ENCODE data around the gene MED22.
"Not testable (repeated sequence)": the region's sequence is repeated elsewhere in the genome, so short reads cannot be mapped to it uniquely, and the experiment has no call there.

MED22 gene

DNA sequence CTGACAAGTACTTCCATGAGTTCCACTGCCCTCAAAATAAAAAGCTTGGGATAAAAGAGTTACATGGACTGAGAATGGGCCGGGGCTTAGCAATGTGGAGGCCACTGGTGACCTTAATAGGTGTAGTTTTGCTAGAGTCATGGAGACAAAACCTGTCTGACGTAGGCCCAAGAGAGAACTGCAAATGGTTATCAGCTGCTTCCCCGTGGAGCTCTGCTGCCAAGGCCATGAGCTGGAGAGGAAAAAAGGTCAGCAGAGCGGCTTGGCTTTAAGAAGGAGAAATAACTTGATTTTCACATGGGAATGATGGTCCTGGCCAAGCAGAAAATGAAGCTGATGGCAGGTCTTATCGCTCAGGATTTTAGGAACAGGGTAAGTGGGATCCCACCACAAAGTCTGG is 8.3 kb downstream of the MED22 start:
- no peak for FAIRE-seq
- DNase-seq (ENCODE audit: low spot score): no peak

- peak; percentile 90 for DNase-seq (ENCODE audit: low spot score)
- no peak for FAIRE-seq
Measured at GRCh38 chr9:133335924-133336811, 11.8 kb downstream of the MED22 start, which contains the start of gene SURF6. Gene SURF6 (minus strand): TSS chr9:133336188. CDS start chr9:133336132, 56 bp downstream.

DNA sequence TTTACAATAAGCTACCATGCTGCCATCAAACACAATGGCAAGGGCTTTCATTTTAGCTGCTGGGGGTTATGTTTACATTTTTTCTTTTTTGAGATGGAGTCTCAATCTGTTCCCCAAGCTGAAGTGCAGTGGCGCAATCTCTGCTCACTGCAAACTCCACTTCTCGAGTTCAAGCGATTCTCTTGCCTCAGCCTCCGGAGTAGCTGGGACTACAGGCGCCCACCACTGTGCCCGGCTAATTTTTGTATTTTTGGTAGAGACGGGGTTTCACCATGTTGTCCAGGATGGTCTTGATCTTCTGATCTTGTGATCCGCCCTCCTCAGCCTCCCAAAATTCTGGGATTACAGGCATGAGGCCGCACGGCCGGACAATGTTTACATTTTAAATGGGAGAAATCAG is 13.0 kb downstream of the MED22 start:
- not testable (repeated sequence) for FAIRE-seq; DNase-seq (ENCODE audit: low spot score)

DNA sequence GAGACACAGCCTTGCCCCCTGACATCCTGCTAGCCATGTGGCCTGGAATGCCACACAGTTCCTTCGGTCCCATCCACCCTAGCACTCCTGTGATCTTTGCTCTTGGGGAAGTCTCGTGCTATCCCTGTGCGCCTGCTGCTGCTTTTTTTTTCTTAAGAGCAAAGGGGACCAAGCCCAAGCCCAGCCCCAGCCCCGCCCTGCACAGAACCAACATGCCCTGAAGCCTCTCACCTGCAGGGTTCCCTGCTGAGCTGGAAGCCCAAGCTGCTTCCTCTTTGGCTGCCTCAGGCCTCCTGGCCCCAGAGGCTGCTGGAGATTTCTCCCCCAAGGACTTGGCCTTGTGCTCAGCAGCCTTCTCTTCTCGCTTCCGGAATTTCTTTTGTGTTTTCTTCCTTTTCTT is 13.8 kb downstream of the MED22 start:
- FAIRE-seq (no peak), DNase-seq (ENCODE audit: low spot score) (no peak)

DNA sequence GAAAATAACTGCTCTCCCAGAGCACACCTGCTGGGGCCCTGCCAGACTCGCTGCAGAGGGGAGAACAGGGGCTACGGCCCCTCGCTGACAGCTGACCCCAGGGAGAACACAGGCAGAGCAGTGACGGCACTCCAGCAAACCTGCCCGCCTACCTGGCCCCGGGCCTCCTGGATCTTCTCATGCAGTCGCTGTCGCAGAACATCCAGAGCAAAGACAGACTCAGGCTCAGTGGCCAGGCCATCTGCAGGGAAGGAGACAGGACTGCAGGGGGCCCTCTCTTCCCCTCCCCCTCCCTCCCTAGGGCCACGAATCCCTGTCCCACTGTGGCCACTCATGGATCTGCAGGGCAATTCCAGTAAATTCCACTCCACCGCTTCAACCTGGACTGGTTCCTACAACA is 14.4 kb downstream of the MED22 start:
- FAIRE-seq (no peak), DNase-seq (ENCODE audit: low spot score) (no peak)

DNA sequence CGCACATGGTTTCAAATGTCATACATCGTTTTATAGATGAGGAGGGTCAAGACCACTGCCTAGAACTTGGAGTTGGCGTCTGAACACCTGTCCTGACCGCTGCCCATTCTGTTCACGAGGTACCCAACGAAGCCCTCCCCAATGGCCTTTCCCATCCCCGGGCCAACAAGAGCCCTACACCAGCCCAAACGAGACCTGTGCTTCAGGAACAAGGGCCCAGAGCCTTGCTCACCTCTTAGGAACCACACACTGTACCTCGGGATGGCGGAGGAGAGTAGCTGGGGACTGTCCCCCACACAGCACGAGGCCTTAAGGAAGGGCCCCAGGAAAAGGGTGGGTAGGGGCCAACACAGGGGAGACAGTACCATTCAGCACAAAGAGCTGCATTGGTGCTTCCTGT is 14.9 kb downstream of the MED22 start:
- FAIRE-seq: no peak

GRCh38 chr9:133332381-133332730 is 15.6 kb downstream of the MED22 start:
- DNase-seq (ENCODE audit: low spot score): no peak
- FAIRE-seq: no peak

More for the DNA sequence above, 14.9 kb downstream of the MED22 start:
- no peak for DNase-seq (ENCODE audit: low spot score)

- FAIRE-seq: no peak
Measured at GRCh38 chr9:133331641-133332380, 16.1 kb downstream of the MED22 start.

DNA sequence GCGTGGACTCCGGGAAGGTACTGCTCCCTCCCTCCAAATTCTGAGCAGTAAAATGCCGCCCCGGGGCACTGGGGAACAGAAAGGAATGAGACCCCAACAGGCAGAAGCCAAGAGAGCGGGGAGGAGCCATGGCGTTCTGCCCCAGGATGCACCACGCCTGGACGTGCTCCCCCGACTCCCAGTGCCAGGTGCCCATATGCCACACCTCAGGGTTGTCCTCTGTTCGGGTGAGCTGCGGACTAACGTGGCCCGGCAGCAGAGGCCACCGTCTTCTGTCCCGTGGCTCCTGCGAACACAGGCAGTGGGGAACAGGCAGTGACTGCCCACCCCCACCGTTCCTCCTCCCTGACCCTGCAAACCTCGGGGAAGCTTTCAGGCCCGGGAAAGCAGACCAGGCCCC is 16.7 kb downstream of the MED22 start:
- DNase-seq (ENCODE audit: low spot score) (no peak), FAIRE-seq (no peak)

More at GRCh38 chr9:133331641-133332380, 16.1 kb downstream of the MED22 start:
- no peak for DNase-seq (ENCODE audit: low spot score)

GRCh38 chr9:133329306-133330156 is 18.4 kb downstream of the MED22 start:
- DNase-seq (ENCODE audit: low spot score); FAIRE-seq: not testable (repeated sequence)

DNA sequence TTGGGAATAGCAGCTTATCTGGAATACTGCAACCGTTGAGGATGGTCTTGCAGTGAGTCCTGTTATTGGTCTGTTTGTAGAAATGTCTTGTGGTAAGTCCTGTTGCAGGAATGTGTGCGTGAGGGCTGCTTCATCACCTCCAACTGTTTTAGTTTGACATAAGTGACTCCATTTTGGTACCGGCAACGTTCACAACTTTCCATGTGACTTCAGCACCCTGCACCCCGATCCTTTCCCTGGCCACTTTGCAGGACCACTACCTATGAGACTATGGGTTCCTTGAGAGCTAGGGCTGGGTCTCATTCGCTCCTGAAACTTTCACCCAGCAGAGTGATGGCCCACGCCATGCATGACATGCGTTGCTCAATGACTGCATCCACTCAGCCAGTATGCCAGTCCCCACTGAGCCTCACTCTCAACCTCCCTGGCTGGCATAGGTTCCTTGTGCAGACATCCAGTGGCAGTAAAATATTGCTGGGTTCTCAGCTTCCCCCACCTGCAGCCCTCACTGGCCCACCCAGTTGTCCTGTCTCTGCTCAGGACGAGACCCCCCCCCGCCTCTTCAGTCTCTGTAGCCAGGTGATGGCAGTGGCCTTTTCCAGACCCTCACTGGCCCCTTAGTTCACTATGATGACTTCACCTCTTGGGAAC is 20.0 kb downstream of the MED22 start:
- FAIRE-seq: no peak
- DNase-seq (ENCODE audit: low spot score): no peak

- FAIRE-seq; DNase-seq (ENCODE audit: low spot score): not testable (repeated sequence)
Measured at GRCh38 chr9:133327021-133327420, 20.9 kb downstream of the MED22 start.

- DNase-seq (ENCODE audit: low spot score): no peak
- FAIRE-seq: no peak
Measured at GRCh38 chr9:133323991-133324703, 23.8 kb downstream of the MED22 start.

- FAIRE-seq (no peak), DNase-seq (ENCODE audit: low spot score) (no peak)
Measured at GRCh38 chr9:133323211-133323610, 24.7 kb downstream of the MED22 start.

DNA sequence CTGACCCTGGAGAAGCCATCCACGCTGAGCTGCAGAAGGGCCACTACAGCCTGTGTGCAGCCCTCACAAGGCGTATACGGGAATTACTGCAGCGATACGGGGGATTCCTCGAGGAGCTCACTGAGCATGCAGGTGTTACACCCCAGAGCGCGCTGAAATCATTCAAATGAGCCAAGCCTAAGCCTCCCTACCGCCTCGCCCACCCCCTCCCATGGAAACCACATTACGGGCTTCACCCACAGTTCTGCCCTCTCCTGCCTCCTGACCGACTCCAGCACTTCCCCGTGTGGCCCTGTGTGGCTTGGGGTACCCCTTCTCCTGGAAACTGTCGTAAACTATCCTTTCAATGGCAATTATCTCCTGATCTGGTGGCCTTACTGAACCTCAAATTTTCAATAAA is 25.2 kb downstream of the MED22 start:
- FAIRE-seq (no peak), DNase-seq (ENCODE audit: low spot score) (no peak)

DNA sequence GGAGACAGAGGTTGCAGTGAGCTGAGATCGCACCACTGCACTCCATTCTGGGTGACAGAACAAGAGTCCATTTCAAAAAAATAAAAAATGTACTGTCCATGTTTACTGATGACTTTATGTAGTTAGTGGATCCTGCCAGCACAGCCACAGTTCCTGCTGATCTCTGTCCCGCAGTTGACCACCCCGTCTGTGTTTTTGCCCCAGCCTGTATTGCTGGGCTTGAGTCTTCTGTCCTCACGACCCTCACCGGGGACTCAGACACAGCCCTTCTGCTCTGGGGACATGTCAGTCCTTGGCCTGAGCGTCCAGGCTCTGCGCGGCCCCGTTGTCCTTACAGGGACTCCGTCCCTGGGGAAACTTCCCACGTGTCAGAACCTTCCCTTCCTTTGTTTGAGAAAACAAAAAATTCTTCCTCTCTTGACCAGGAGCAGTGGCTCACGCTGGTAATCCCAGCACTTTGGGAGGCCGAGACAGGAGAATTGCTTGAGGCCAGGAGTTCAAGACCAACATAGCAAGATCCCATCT is 26.5 kb downstream of the MED22 start:
- FAIRE-seq (no peak), DNase-seq (ENCODE audit: low spot score) (no peak)

GRCh38 chr9:133320421-133320881 is 27.5 kb downstream of the MED22 start:
- no peak for FAIRE-seq
- DNase-seq (ENCODE audit: low spot score): no peak

DNA sequence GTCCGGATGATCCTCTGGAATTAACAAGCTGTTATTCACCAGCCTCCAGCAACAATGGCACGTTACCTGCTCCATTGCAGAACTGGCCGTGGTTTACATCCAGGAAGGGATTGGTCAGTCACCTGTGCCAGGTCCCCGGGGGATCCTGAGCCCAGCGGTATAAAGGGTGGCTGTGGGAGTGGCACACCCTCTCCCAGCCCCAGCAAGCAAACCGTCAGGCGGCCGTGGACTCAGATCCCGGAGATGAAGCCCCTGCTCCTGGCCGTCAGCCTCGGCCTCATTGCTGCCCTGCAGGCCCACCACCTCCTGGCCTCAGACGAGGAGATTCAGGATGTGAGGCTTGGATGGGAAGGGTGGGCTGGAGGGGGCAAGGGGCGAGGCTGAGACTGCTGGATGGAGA is 30.4 kb downstream of the MED22 start:
- not testable (repeated sequence) for FAIRE-seq; DNase-seq (ENCODE audit: low spot score)

DNA sequence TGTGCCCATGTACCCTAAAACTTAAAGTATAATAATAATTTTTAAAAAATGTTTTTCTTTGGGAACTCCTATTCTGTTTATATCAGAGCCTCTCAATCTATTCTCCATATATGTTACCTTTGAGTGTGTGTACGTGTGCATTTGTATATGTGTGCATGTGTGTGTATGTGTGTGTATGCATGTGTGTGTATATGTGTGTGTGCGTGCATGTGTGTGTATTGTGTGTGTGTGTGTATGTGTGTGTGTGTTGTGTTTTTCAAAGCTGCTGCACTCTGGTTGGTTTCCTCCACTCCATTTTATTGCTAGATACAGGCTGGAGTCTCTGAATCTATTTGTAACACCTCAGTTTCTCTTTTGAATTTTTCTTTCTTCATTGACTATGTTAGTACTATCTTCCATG is 31.9 kb downstream of the MED22 start:
- no peak for FAIRE-seq
- no peak for DNase-seq (ENCODE audit: low spot score)

- FAIRE-seq (no peak), DNase-seq (ENCODE audit: low spot score) (no peak)
Measured at GRCh38 chr9:133309608-133310007, 38.3 kb downstream of the MED22 start.
